SK-N-SH (cell line): ENCODE data around the gene TCHP.

Experiments
- EP300 ChIP-seq, 2 experiments: IDR thresholded peaks; 2 replicates each; pipeline versions ENCODE4 v1.4.0 to v1.6.1; 2012; ENCODE audit warnings: borderline replicate concordance in 1 of 2, low read depth in 1 of 2, low read length in 1 of 2
- EZH2phosphoT487 ChIP-seq: fragments of 200-600 bp; sonication (generic); IDR thresholded peaks from 2 replicates; pipeline ENCODE4 v1.6.1; 2017; ENCODE audit warnings: low read depth, mixed run types, mild to moderate bottlenecking, antibody characterized with exemption, moderate library complexity, borderline replicate concordance
- RCOR1 ChIP-seq: fragments of 150-350 bp; IDR thresholded peaks from 2 replicates; pipeline ENCODE4 v1.6.1; 2017; ENCODE audit warnings: antibody characterized with exemption, low read length
- SIN3A ChIP-seq: IDR thresholded peaks from 2 replicates; pipeline ENCODE4 v1.6.1; 2012; ENCODE audit warnings: low read depth, mild to moderate bottlenecking, low read length, moderate library complexity, borderline replicate concordance
- TF ChIP-seq, protein P1 (sequence below): fragments of 200-600 bp; sonication (generic); IDR thresholded peaks from 2 replicates; pipeline ENCODE4 v1.6.1; 2017; ENCODE audit warnings: antibody characterized with exemption, mild to moderate bottlenecking, moderate library complexity
- TF ChIP-seq, protein P2 (sequence below): IDR thresholded peaks from 2 replicates; pipeline ENCODE4 v1.4.0; 2012; ENCODE audit warnings: low read depth

DNA sequence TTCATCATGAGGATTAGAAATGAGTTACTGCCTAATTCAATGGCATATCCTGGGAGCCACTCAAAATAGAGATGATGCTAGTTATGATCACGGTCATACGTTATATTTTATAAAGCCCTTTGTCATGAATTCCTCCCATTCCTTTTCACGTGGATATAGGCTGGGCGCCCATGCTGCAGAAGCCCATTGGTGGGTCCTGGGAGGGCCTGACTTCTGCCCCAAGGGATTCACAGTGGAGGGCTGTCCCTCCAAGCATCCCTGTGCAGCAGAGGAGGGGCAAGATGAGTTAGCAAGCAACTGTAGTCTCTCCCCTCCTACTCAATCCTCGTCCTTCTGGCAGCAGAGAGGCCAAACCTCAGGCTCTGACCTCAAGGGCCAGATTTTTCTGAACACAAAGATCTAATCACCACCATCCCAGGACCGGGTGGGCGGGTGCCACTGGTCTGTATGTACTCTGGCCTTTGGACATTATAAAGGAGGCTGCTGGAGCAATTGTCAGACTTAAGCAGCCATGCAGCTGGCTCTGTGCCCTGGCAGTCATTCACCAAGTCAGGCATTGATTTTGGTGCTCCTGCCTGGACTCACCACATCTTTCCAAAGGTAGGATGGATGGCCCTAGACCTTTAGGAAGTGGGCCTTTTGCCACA is 28.3 kb upstream of the TCHP start:
- TF ChIP-seq, protein P1, sequence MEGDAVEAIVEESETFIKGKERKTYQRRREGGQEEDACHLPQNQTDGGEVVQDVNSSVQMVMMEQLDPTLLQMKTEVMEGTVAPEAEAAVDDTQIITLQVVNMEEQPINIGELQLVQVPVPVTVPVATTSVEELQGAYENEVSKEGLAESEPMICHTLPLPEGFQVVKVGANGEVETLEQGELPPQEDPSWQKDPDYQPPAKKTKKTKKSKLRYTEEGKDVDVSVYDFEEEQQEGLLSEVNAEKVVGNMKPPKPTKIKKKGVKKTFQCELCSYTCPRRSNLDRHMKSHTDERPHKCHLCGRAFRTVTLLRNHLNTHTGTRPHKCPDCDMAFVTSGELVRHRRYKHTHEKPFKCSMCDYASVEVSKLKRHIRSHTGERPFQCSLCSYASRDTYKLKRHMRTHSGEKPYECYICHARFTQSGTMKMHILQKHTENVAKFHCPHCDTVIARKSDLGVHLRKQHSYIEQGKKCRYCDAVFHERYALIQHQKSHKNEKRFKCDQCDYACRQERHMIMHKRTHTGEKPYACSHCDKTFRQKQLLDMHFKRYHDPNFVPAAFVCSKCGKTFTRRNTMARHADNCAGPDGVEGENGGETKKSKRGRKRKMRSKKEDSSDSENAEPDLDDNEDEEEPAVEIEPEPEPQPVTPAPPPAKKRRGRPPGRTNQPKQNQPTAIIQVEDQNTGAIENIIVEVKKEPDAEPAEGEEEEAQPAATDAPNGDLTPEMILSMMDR: no peak
- TF ChIP-seq EZH2phosphoT487 (no peak), RCOR1 (no peak), EP300 (IDR thresholded peaks at IDR 0.05; ENCODE audit: borderline replicate concordance in 1 of 2, low read depth in 1 of 2, low read length in 1 of 2) (no peak), SIN3A (no peak)
- TF ChIP-seq, protein P2, sequence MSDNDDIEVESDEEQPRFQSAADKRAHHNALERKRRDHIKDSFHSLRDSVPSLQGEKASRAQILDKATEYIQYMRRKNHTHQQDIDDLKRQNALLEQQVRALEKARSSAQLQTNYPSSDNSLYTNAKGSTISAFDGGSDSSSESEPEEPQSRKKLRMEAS: no peak
